ENCODE data around the gene B3GALT4. TPM values are rescaled to one million over a fixed set of nuclear protein-coding genes. Genes with fewer than 3 reads are reported as not detected.
"Not testable (repeated sequence)": the region's sequence is repeated elsewhere in the genome, so short reads cannot be mapped to it uniquely, and the experiment has no call there.

B3GALT4 gene
- total and polyA plus RNA-seq, 4 donors: 5.8 to 12.9 (median 7.2) TPM

DNA sequence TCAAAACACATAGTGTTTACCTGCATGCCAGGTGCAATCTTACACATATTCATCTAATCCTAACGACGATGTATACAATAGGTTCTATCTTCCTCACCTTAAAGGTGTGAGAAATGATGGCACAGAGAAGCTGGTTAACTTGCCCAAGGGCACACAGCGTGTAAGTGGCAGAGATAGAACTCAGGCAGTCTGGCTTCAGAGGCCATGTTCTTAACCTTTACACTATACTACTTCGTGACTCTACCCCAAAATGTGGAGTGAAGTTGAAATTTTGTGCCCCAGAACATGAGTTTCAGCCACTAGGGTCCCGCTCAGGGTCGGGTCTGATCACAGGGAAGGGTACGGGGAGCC lies 5.8 kb upstream of the B3GALT4 start:
- H3K36me3 ChIP-seq (ENCODE audit: control insufficient read depth, insufficient read depth, low read length): peaks cover 57% of the 10 kb centered on the region
- H3K4me1 ChIP-seq (ENCODE audit: control insufficient read depth, insufficient read depth, low read length): peaks cover 23% of the 10 kb centered on the region

GRCh38 chr6:33271468-33272274 lies 5.3 kb upstream of the B3GALT4 start, which contains the start of the genes RPS18 and VPS52:
RPS18 (plus strand) TSS chr6:33272075; CDS start chr6:33272120, 45 bp downstream.
VPS52 (minus strand) TSS chr6:33271876; CDS start chr6:33271675, 201 bp downstream.
- peaks cover 29% of the 10 kb centered on the region for H3K4me1 ChIP-seq (ENCODE audit: control insufficient read depth, insufficient read depth, low read length)
- H3K36me3 ChIP-seq (ENCODE audit: control insufficient read depth, insufficient read depth, low read length): peaks cover 55% of the 10 kb centered on the region
- DNase-seq (ENCODE audit: low read depth in 4 of 6, low spot score in 6 of 6): peak; percentile 95 to 100 (median 99)
- H3K27me3 ChIP-seq (ENCODE audit: control insufficient read depth, insufficient read depth, low read length): no peaks in the 10 kb centered on the region
- peak within 1 kb of the TSS; percentile 99 for H3K4me3 ChIP-seq (ENCODE audit: low read depth, low read length)
- under 1% methylated on average over 45 of the region's 48 CpGs for WGBS (ENCODE audit: insufficient coverage)
- H3K9me3 ChIP-seq (ENCODE audit: control insufficient read depth, insufficient read depth, low read length): no peaks in the 10 kb centered on the region
- H3K27ac ChIP-seq (ENCODE audit: low read depth, low read length): peak within 1 kb of the TSS; percentile 97

More for the DNA sequence above, 5.8 kb upstream of the B3GALT4 start:
- no peaks in the 10 kb centered on the region for H3K9me3 ChIP-seq (ENCODE audit: control insufficient read depth, insufficient read depth, low read length)
- peak overlapping the region; percentile 97 for H3K27ac ChIP-seq (ENCODE audit: low read depth, low read length)
- no peak for DNase-seq (ENCODE audit: low read depth in 4 of 6, low spot score in 6 of 6)
- peak overlapping the region; percentile 99 for H3K4me3 ChIP-seq (ENCODE audit: low read depth, low read length)
- H3K27me3 ChIP-seq (ENCODE audit: control insufficient read depth, insufficient read depth, low read length): no peaks in the 10 kb centered on the region
- WGBS (ENCODE audit: insufficient coverage): 0% methylated on average over 3 of the region's 7 CpGs

- Histone ChIP-seq H3K27ac (ENCODE audit: low read depth, low read length) (peak overlapping the region; percentile 97), H3K27me3 (ENCODE audit: control insufficient read depth, insufficient read depth, low read length) (no peaks in the 10 kb centered on the region), H3K4me3 (ENCODE audit: low read depth, low read length) (peak overlapping the region; percentile 99), H3K9me3 (ENCODE audit: control insufficient read depth, insufficient read depth, low read length) (no peaks in the 10 kb centered on the region), H3K36me3 (ENCODE audit: control insufficient read depth, insufficient read depth, low read length) (peaks cover 50% of the 10 kb centered on the region), H3K4me1 (ENCODE audit: control insufficient read depth, insufficient read depth, low read length) (peaks cover 35% of the 10 kb centered on the region)
- WGBS (ENCODE audit: insufficient coverage): 0% methylated on average over 11 of the region's 22 CpGs
- no peak for DNase-seq (ENCODE audit: low read depth in 4 of 6, low spot score in 6 of 6)
Measured at GRCh38 chr6:33272275-33273128, 4.4 kb upstream of the B3GALT4 start.

DNA sequence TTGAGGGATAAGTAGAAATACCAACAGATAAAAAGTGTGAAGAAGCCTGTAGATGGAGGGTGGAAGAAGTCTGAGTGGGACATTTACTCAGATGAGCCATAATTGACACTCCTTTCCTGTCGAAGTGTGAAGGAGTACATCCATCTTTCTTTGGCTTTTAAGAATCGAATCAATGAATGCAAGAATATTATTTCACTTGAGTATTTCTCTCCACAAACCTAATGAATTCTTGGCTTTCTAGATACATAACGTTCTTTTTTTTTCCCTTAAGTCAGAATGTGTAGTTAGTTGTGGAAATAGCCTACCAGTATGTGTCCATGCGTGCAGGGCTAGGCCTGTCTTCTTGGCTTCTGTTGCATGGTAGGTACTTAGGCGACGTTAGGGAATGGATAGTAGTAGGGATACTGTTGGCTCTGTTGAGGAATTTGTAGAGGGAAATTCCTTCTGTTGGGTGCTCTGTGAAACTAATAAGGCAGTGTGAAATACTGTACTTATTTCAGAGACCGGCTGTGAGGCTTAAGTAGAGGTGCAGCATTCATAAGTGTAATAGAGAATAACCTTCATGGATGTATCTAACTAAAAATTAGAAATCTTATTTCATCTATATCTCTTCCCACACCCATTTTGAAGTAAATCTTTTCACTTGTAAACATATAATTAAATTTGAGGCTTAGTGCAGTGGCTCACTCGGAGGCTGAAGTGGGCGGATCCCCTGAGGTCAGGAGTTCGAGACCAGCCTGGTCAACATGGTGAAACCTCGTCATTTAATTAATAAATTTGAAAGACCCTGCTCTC lies 3.6 kb upstream of the B3GALT4 start:
- Histone ChIP-seq H3K4me3 (ENCODE audit: low read depth, low read length) (peak overlapping the region; percentile 99), H3K9me3 (ENCODE audit: control insufficient read depth, insufficient read depth, low read length) (no peaks in the 10 kb centered on the region), H3K36me3 (ENCODE audit: control insufficient read depth, insufficient read depth, low read length) (peaks cover 50% of the 10 kb centered on the region), H3K27me3 (ENCODE audit: control insufficient read depth, insufficient read depth, low read length) (no peaks in the 10 kb centered on the region), H3K27ac (ENCODE audit: low read depth, low read length) (no peak overlapping the region), H3K4me1 (ENCODE audit: control insufficient read depth, insufficient read depth, low read length) (peaks cover 43% of the 10 kb centered on the region)
- DNase-seq (ENCODE audit: low read depth in 4 of 6, low spot score in 6 of 6): no peak
- 86% methylated on average over 4 of the region's 11 CpGs for WGBS (ENCODE audit: insufficient coverage)

GRCh38 chr6:33273924-33274902 lies 2.7 kb upstream of the B3GALT4 start:
- peaks cover 45% of the 10 kb centered on the region for H3K4me1 ChIP-seq (ENCODE audit: control insufficient read depth, insufficient read depth, low read length)

GRCh38 chr6:33275795-33276580 lies 935 bp upstream of the B3GALT4 start:
- not testable (repeated sequence) for H3K27me3 ChIP-seq (ENCODE audit: control insufficient read depth, insufficient read depth, low read length); H3K9me3 ChIP-seq (ENCODE audit: control insufficient read depth, insufficient read depth, low read length); DNase-seq (ENCODE audit: low read depth in 4 of 6, low spot score in 6 of 6)
- Histone ChIP-seq H3K4me3 (ENCODE audit: low read depth, low read length) (peak overlapping the region; percentile 66), H3K4me1 (ENCODE audit: control insufficient read depth, insufficient read depth, low read length) (peaks cover 40% of the 10 kb centered on the region), H3K36me3 (ENCODE audit: control insufficient read depth, insufficient read depth, low read length) (peaks cover 67% of the 10 kb centered on the region), H3K27ac (ENCODE audit: low read depth, low read length) (peak overlapping the region; percentile 75)
- 75% methylated on average over 3 of the region's 16 CpGs for WGBS (ENCODE audit: insufficient coverage)

More at GRCh38 chr6:33273924-33274902, 2.7 kb upstream of the B3GALT4 start:
- no peak overlapping the region for H3K4me3 ChIP-seq (ENCODE audit: low read depth, low read length)
- H3K27ac ChIP-seq (ENCODE audit: low read depth, low read length): no peak overlapping the region
- 88% methylated on average over 6 of the region's 14 CpGs for WGBS (ENCODE audit: insufficient coverage)
- H3K27me3 ChIP-seq (ENCODE audit: control insufficient read depth, insufficient read depth, low read length): no peaks in the 10 kb centered on the region
- no peak for DNase-seq (ENCODE audit: low read depth in 4 of 6, low spot score in 6 of 6)
- H3K36me3 ChIP-seq (ENCODE audit: control insufficient read depth, insufficient read depth, low read length): peaks cover 50% of the 10 kb centered on the region
- no peaks in the 10 kb centered on the region for H3K9me3 ChIP-seq (ENCODE audit: control insufficient read depth, insufficient read depth, low read length)

GRCh38 chr6:33276581-33276863 lies 401 bp upstream of the B3GALT4 start:
- no peak for DNase-seq (ENCODE audit: low read depth in 4 of 6, low spot score in 6 of 6)
- peaks cover 36% of the 10 kb centered on the region for H3K4me1 ChIP-seq (ENCODE audit: control insufficient read depth, insufficient read depth, low read length)
- peak overlapping the region; percentile 66 for H3K4me3 ChIP-seq (ENCODE audit: low read depth, low read length)
- no peaks in the 10 kb centered on the region for H3K27me3 ChIP-seq (ENCODE audit: control insufficient read depth, insufficient read depth, low read length)
- peaks cover 67% of the 10 kb centered on the region for H3K36me3 ChIP-seq (ENCODE audit: control insufficient read depth, insufficient read depth, low read length)
- peak overlapping the region; percentile 75 for H3K27ac ChIP-seq (ENCODE audit: low read depth, low read length)
- H3K9me3 ChIP-seq (ENCODE audit: control insufficient read depth, insufficient read depth, low read length): no peaks in the 10 kb centered on the region

DNA sequence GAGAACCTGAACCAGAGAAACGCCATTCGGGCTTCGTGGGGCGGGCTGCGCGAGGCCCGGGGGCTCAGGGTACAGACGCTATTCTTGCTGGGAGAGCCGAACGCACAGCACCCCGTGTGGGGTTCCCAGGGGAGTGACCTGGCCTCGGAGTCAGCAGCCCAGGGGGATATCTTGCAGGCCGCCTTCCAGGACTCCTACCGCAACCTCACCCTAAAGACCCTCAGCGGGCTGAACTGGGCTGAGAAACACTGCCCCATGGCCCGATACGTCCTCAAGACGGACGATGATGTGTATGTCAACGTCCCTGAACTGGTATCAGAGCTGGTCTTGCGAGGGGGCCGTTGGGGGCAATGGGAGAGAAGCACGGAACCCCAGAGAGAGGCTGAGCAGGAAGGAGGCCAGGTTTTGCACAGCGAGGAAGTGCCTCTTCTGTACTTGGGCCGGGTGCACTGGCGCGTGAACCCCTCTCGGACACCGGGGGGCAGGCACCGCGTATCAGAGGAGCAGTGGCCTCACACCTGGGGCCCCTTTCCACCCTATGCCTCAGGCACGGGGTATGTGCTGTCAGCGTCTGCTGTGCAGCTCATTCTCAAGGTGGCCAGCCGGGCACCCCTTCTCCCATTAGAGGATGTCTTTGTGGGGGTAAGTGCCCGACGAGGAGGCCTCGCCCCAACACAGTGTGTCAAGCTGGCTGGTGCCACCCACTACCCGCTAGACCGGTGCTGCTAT lies 904 bp downstream of the B3GALT4 start:
- H3K36me3 ChIP-seq (ENCODE audit: control insufficient read depth, insufficient read depth, low read length): peaks cover 78% of the 10 kb centered on the region
- DNase-seq (ENCODE audit: low read depth in 4 of 6, low spot score in 6 of 6): peak in 1 of 6 donors; percentile 19
- peak overlapping the region; percentile 87 for H3K27ac ChIP-seq (ENCODE audit: low read depth, low read length)
- H3K4me1 ChIP-seq (ENCODE audit: control insufficient read depth, insufficient read depth, low read length): peaks cover 36% of the 10 kb centered on the region
- H3K4me3 ChIP-seq (ENCODE audit: low read depth, low read length): peak overlapping the region; percentile 66
- H3K27me3 ChIP-seq (ENCODE audit: control insufficient read depth, insufficient read depth, low read length): no peaks in the 10 kb centered on the region
- H3K9me3 ChIP-seq (ENCODE audit: control insufficient read depth, insufficient read depth, low read length): no peaks in the 10 kb centered on the region
- WGBS (ENCODE audit: insufficient coverage): 36% methylated on average over 35 of the region's 39 CpGs

Measured in spinal cord (tissue), 10 donors.